Endothelial cell of umbilical vein (primary cell): ENCODE results near the gene NENF. TPM values are rescaled to one million over a fixed set of nuclear protein-coding genes. Genes with fewer than 3 reads are reported as not detected.

Experiments
- BruUV-seq: library from RNA; stranded (reverse); fragments of 400-500 nt; replicated peaks from 2 replicates; lab custom pipeline; 2021; lab: Mats Ljungman, UMichigan
- CTCF ChIA-PET: fragments of 300-600, 350-600 bp; sonication (Branson Sonifier 250); formaldehyde crosslinking; loops from one replicate; lab custom pipeline; 2021; ENCODE audit warnings: antibody characterized with exemption, inconsistent platforms; lab: Charles Lee
- POLR2A ChIA-PET: fragments of 300-600, 350-600 bp; sonication (Branson Sonifier 250); formaldehyde crosslinking; loops from one replicate; lab custom pipeline; 2021; ENCODE audit warnings: antibody characterized with exemption, inconsistent platforms; lab: Charles Lee
- DNase-seq: peaks from one replicate; pipeline ENCODE4 v3.0.0-alpha.2; 2011; ENCODE audit warnings: low read depth, low spot score
- FAIRE-seq: peaks from 2 replicates; lab custom pipeline; 2011; peaks lifted over from hg19 to GRCh38; lab: Jason Lieb, UNC
- H2AFZ ChIP-seq: 2 replicates; pipeline ENCODE4 v1.6.0; 2012; ENCODE audit warnings: low read depth, low read length, control low read depth, inconsistent platforms
- H3K27ac ChIP-seq: 2 replicates; pipeline ENCODE4 v1.5.1; 2011; ENCODE audit warnings: low read depth, mild to moderate bottlenecking, control low read depth, low read length, moderate library complexity; ENCODE audit not compliant: insufficient read depth
- H3K27me3 ChIP-seq, 2 experiments: 2 replicates each; pipeline versions ENCODE4 v1.6.0 to v1.6.1; 2011; ENCODE audit warnings: low read length in 2 of 2, mixed read lengths in 1 of 2; ENCODE audit not compliant: control insufficient read depth in 2 of 2, insufficient read depth in 2 of 2
- H3K36me3 ChIP-seq, 2 experiments: 2 replicates in 1 of 2; 3 replicates in 1 of 2; pipeline ENCODE4 v1.5.1; 2011; ENCODE audit warnings: low read length in 2 of 2, mild to moderate bottlenecking in 1 of 2, moderate library complexity in 1 of 2; ENCODE audit not compliant: control insufficient read depth in 2 of 2, insufficient read depth in 2 of 2; ENCODE audit errors: extremely low read depth in 1 of 2
- H3K4me1 ChIP-seq: 3 replicates; pipeline ENCODE4 v1.5.1; 2011; ENCODE audit warnings: mild to moderate bottlenecking, low read length; ENCODE audit not compliant: control insufficient read depth, insufficient read depth; ENCODE audit errors: extremely low read depth
- H3K4me2 ChIP-seq: 2 replicates; pipeline ENCODE4 v1.6.1; 2011; ENCODE audit warnings: low read length, control low read depth, mixed read lengths; ENCODE audit not compliant: insufficient read depth
- H3K4me3 ChIP-seq, 3 experiments: fragments of 200-600 bp in 1 of 3; sonication (generic), shearing (Covaris generic) in 1 of 3; replicated peaks in 1 of 3; 2 replicates each; pipeline ENCODE4 v1.5.1; 2011 to 2016; ENCODE audit warnings: control low read depth in 3 of 3, low read length in 3 of 3, mild to moderate bottlenecking in 2 of 3, inconsistent platforms in 1 of 3, low read depth in 1 of 3, moderate library complexity in 1 of 3; ENCODE audit not compliant: insufficient read depth in 1 of 3
- H3K79me2 ChIP-seq: 2 replicates; pipeline ENCODE4 v1.6.0; 2012; ENCODE audit warnings: low read length, inconsistent platforms; ENCODE audit not compliant: control insufficient read depth, insufficient read depth
- H3K9ac ChIP-seq: replicated peaks from 2 replicates; pipeline ENCODE3; 2011; ENCODE audit warnings: low read length, control low read depth; ENCODE audit not compliant: insufficient read depth; ENCODE audit errors: extremely low read depth
- H3K9me1 ChIP-seq: replicated peaks from 3 replicates; pipeline ENCODE4 v1.6.0; 2011; ENCODE audit warnings: mild to moderate bottlenecking, low read length; ENCODE audit not compliant: control insufficient read depth, insufficient read depth; ENCODE audit errors: extremely low read depth
- H3K9me3 ChIP-seq: replicated peaks from 2 replicates; pipeline ENCODE4 v1.5.1; 2012; ENCODE audit warnings: low read length, inconsistent platforms; ENCODE audit not compliant: control insufficient read depth, insufficient read depth
- H4K20me1 ChIP-seq: replicated peaks from 2 replicates; pipeline ENCODE3; 2011; ENCODE audit warnings: mild to moderate bottlenecking, low read length; ENCODE audit not compliant: control insufficient read depth, insufficient read depth; ENCODE audit errors: extremely low read depth
- CTCF ChIP-seq, 2 donors: IDR thresholded peaks; 1 replicate in 1 of 2; 2 replicates in 1 of 2; pipeline ENCODE4 v1.5.1; 2011; ENCODE audit warnings: low read length in 2 of 2, mild to moderate bottlenecking in 2 of 2, moderate library complexity in 2 of 2, control low read depth in 1 of 2, inconsistent platforms in 1 of 2, low read depth in 1 of 2; ENCODE audit not compliant: insufficient read depth in 1 of 2; ENCODE audit errors: extremely low read depth in 1 of 2
- EZH2 ChIP-seq: IDR thresholded peaks from 2 replicates; pipeline ENCODE4 v1.6.1; 2012; ENCODE audit warnings: borderline replicate concordance, low read depth, mild to moderate bottlenecking, moderate library complexity, low read length, inconsistent platforms; ENCODE audit not compliant: severe bottlenecking
- JUN ChIP-seq: IDR thresholded peaks from 2 replicates; pipeline ENCODE4 v1.6.1; 2011; ENCODE audit warnings: borderline replicate concordance, low read depth; ENCODE audit not compliant: insufficient read length, insufficient read depth
- POLR2AphosphoS5 ChIP-seq: IDR thresholded peaks from 2 replicates; pipeline ENCODE4 v1.6.1; 2012; ENCODE audit warnings: low read depth, mild to moderate bottlenecking, control low read depth, low read length, moderate library complexity; ENCODE audit not compliant: insufficient read depth
- dilution Hi-C: fragments of 300-500 bp; cut with MboI; formaldehyde crosslinking; loops from one replicate; pipeline ENCODE4 v1.15.0; 2019; ENCODE audit warnings: low sequenced_read_pairs; ENCODE audit not compliant: extremely low pct_ligation_motif_present
- intact Hi-C: fragments of 100-400 bp; cut with micrococcal nuclease; formaldehyde crosslinking; loops from one replicate; pipeline ENCODE4 v1.10.0; 2022
- polyA plus RNA-seq, 4 experiments: library from polyadenylated mRNA; depleted of rRNA in 3 of 4; stranded (reverse) in 3 of 4; unstranded in 1 of 4; fragments of >200 nt; gene quantifications; 2 replicates each; pipeline versions ENCODE4 v1.2.1 to v1.2.3, GENCODE V29; 2011 to 2012; ENCODE audit warnings: missing spikeins in 1 of 4
- total RNA-seq: library from RNA; stranded (reverse); gene quantifications from 2 replicates; pipeline ENCODE4 v1.2.3, GENCODE V29; 2021

Gene NENF
- total and polyA plus RNA-seq, 2 donors (not counting 3 experiments of a cell fraction or from before 2014, with no cell fraction given) = 19.8 to 23.0 TPM

- FAIRE-seq = no peak
- ChIA-PET POLR2A (interaction anchor here (1.1 kb wide), 1 partner anchor 123 kb away, joined by 4 read pairs; the partner anchor contains the start of gene ATF3), CTCF (interaction anchor here (1.0 kb wide), 1 partner anchor 180 kb away, joined by 3 read pairs; no protein-coding TSS in a partner anchor)
- peak; percentile 13 for DNase-seq
- Histone ChIP-seq H4K20me1 (no peaks in the 10 kb centered on the region), H3K27me3 (peaks cover 0 to 2% of the 10 kb centered on the region in 2 experiments), H3K9ac (no peak overlapping the region), H3K79me2 (no peaks in the 10 kb centered on the region), H3K4me2 (no peak overlapping the region), H3K9me3 (no peaks in the 10 kb centered on the region), H3K36me3 (no peaks in the 10 kb centered on the region), H3K27ac (no peak overlapping the region), H2AFZ (no peak overlapping the region), H3K4me1 (peaks cover 3% of the 10 kb centered on the region), H3K9me1 (no peaks in the 10 kb centered on the region), H3K4me3 (no peak overlapping the region)
- intact Hi-C loops = no loop called here
- dilution Hi-C loops = no loop called here
- BruUV-seq = no TSS peak
- TF ChIP-seq JUN = peak; percentile 19
- no peak for TF ChIP-seq CTCF (IDR thresholded peaks at IDR 0.05; ENCODE audit: extremely low read depth in 1 of 2, insufficient read depth in 1 of 2, low read depth in 1 of 2, low read length in 2 of 2)
- TF ChIP-seq EZH2 = no peak
- TF ChIP-seq POLR2AphosphoS5 = no peak
Measured at GRCh38 chr1:212484701-212485570, 52.2 kb downstream of the NENF start.
